Glutamatergic neuron (in vitro differentiated cells): ENCODE data around the gene DLK2. TPM values are rescaled to one million over a fixed set of nuclear protein-coding genes. Genes with fewer than 3 reads are reported as not detected.
"Not testable (repeated sequence)": the region's sequence is repeated elsewhere in the genome, so short reads cannot be mapped to it uniquely, and the experiment has no call there.

Experiments
- DNase-seq: peaks from one replicate; pipeline ENCODE4 v3.0.0; 2022
- H3K27ac Mint-ChIP-seq: one replicate; pipeline ENCODE4 v1.8.0; 2020; ENCODE audit warnings: mild to moderate bottlenecking, mixed read lengths, inconsistent platforms; ENCODE audit not compliant: unreplicated experiment
- H3K27me3 Mint-ChIP-seq: one replicate; pipeline ENCODE4 v1.8.0; 2020; ENCODE audit warnings: mild to moderate bottlenecking, moderate library complexity, mixed read lengths, inconsistent platforms; ENCODE audit not compliant: unreplicated experiment
- H3K36me3 Mint-ChIP-seq: one replicate; pipeline ENCODE4 v1.8.0; 2020; ENCODE audit warnings: mild to moderate bottlenecking, mixed read lengths, inconsistent platforms; ENCODE audit not compliant: unreplicated experiment
- H3K4me1 Mint-ChIP-seq: one replicate; pipeline ENCODE4 v1.8.0; 2020; ENCODE audit warnings: mild to moderate bottlenecking, low read depth, mixed read lengths, inconsistent platforms; ENCODE audit not compliant: unreplicated experiment
- H3K4me3 Mint-ChIP-seq: one replicate; pipeline ENCODE4 v1.8.0; 2020; ENCODE audit warnings: mild to moderate bottlenecking, mixed read lengths, inconsistent platforms; ENCODE audit not compliant: unreplicated experiment
- H3K9me3 Mint-ChIP-seq: one replicate; pipeline ENCODE4 v1.8.0; 2020; ENCODE audit warnings: mild to moderate bottlenecking, moderate library complexity, mixed read lengths, inconsistent platforms; ENCODE audit not compliant: unreplicated experiment
- total RNA-seq: library from RNA; stranded (reverse); fragmentation: NEBNext Ultra II Directional; extraction: Animal tissue kit (Norgen Biotek cat#: 25700); gene quantifications from one replicate; pipeline ENCODE4 v1.2.1, GENCODE V29; 2021; ENCODE audit not compliant: unreplicated experiment
- TF ChIP-seq, protein P1 (sequence below): fragments of 200-600 bp; sonication (generic); IDR thresholded peaks from one replicate; pipeline ENCODE4 v1.5.0; 2021; ENCODE audit not compliant: partially characterized antibody, unreplicated experiment

The DLK2 gene
- total RNA-seq, 1 donor from 2014 or later = 2.2 TPM

DNA sequence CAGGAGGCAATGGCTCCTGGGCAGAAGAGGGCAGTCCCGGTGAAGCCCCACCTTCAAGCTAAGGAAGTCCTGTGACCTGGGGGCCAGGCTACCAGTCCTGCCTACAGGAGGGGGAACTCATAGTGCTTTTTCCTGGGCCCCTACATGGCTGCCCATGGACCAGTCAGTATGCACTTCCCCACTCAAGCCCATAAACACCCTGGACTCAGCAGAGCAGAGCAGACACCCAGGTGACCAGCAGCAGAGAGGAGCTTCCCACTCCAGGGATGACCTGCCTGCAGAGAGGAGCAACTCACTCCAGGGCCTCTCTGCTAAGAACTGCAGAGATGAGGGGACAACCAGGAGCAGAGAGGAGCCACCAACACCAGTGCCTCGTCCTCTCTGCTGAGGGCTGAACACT lies 42.3 kb downstream of the DLK2 start:
- H3K4me3 Mint-ChIP-seq = no peak overlapping the region
- TF ChIP-seq, protein P1, sequence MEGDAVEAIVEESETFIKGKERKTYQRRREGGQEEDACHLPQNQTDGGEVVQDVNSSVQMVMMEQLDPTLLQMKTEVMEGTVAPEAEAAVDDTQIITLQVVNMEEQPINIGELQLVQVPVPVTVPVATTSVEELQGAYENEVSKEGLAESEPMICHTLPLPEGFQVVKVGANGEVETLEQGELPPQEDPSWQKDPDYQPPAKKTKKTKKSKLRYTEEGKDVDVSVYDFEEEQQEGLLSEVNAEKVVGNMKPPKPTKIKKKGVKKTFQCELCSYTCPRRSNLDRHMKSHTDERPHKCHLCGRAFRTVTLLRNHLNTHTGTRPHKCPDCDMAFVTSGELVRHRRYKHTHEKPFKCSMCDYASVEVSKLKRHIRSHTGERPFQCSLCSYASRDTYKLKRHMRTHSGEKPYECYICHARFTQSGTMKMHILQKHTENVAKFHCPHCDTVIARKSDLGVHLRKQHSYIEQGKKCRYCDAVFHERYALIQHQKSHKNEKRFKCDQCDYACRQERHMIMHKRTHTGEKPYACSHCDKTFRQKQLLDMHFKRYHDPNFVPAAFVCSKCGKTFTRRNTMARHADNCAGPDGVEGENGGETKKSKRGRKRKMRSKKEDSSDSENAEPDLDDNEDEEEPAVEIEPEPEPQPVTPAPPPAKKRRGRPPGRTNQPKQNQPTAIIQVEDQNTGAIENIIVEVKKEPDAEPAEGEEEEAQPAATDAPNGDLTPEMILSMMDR = no peak

DNA sequence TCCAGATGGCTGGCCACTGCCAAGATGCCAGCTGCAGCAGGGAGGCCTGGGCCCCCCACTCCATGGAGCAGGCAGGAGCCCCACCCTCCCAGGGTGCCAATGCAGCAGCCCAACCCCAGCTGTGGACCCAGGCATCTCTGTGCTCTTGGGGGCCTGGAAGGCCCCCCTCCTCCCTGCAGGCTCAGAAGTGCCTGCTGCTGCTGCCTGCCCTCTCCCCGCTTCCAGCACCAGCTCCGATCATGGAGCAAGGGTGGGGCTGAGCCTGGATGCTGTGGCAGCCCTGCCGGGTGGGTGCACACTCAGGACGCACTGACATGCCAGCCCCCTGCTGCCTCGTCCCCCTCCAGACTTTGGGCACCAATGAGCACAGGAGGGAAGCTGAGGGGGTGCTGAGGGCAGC lies 42.8 kb downstream of the DLK2 start:
- H3K27me3 Mint-ChIP-seq = peaks cover 1% of the 10 kb centered on the region
- no peak for DNase-seq
- no peaks in the 10 kb centered on the region for H3K4me1 Mint-ChIP-seq
- H3K36me3 Mint-ChIP-seq = peaks cover 4% of the 10 kb centered on the region
- H3K4me3 Mint-ChIP-seq = no peak overlapping the region
- H3K9me3 Mint-ChIP-seq = no peaks in the 10 kb centered on the region
- TF ChIP-seq, protein P1 = no peak
- no peak overlapping the region for H3K27ac Mint-ChIP-seq

More for the DNA sequence above, 42.3 kb downstream of the DLK2 start:
- DNase-seq = no peak
- no peaks in the 10 kb centered on the region for H3K4me1 Mint-ChIP-seq
- H3K27ac Mint-ChIP-seq = no peak overlapping the region
- H3K27me3 Mint-ChIP-seq = peaks cover 1% of the 10 kb centered on the region
- peaks cover 4% of the 10 kb centered on the region for H3K36me3 Mint-ChIP-seq
- no peaks in the 10 kb centered on the region for H3K9me3 Mint-ChIP-seq

DNA sequence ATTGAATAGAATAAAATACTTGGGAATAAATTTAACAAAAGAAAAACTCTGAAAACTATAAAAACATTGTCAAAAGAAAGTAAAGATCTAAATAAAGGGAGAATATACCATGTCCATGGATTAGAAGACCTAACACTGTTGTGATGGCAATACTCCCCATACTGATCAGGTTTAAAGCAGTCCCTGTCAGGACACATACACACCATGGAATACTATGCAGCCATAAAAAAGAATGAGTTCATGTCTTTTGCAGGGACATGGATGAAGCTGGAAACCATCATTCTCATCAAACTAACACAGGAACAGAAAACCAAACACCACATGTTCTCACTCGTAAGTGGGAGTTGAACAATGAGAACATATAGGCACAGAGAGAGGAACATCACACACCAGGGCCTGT lies 44.6 kb downstream of the DLK2 start:
- H3K4me1 Mint-ChIP-seq, H3K36me3 Mint-ChIP-seq, DNase-seq, H3K27me3 Mint-ChIP-seq, H3K27ac Mint-ChIP-seq, H3K9me3 Mint-ChIP-seq, H3K4me3 Mint-ChIP-seq: not testable (repeated sequence)

DNA sequence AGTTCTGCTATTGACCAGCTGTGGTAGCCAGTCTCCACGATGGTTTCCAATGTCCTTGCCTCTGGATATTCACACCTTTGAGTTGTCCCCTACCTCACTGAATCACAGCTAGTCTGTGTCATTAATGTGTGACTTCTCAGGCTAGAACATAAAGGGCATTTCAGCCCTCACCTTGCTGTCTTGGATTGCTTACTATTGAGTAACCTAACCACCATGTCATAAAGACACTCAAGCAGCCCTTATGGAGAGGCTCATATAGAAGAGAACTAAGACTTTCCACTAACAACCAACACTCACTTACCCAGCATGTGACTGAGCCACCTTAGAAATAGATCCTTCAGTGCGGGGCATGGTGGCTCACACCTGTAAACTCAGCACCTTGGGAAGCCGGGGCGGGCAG lies 47.1 kb downstream of the DLK2 start:
- H3K4me1 Mint-ChIP-seq = no peaks in the 10 kb centered on the region
- no peaks in the 10 kb centered on the region for H3K9me3 Mint-ChIP-seq
- H3K27ac Mint-ChIP-seq = no peak overlapping the region
- H3K27me3 Mint-ChIP-seq = peaks cover 4% of the 10 kb centered on the region
- TF ChIP-seq, protein P1 = no peak
- no peak for DNase-seq
- peaks cover 9% of the 10 kb centered on the region for H3K36me3 Mint-ChIP-seq
- no peak overlapping the region for H3K4me3 Mint-ChIP-seq

DNA sequence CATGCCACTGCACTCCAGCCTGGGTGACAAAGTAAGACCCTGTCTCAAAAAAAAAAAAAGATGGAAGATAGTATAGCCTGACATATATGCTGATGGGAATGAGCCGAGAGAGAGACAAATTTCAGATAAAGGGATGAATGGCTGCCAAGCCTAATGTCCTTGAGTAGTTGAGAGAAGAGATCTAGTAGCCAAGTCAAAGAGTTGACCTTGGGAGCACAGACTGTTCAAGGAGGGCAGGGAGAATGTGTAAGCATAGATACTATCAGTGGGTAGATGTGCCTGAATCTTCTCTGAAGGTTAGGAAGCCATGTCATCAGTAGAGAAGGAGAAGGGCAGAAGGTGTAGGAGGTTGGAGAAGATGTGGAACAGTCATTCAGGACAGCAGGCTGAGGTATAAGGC lies 48.1 kb downstream of the DLK2 start:
- no peaks in the 10 kb centered on the region for H3K4me1 Mint-ChIP-seq
- no peak for DNase-seq
- H3K9me3 Mint-ChIP-seq = no peaks in the 10 kb centered on the region
- H3K27ac Mint-ChIP-seq = no peak overlapping the region
- peaks cover 9% of the 10 kb centered on the region for H3K36me3 Mint-ChIP-seq
- peaks cover 4% of the 10 kb centered on the region for H3K27me3 Mint-ChIP-seq
- no peak overlapping the region for H3K4me3 Mint-ChIP-seq
- TF ChIP-seq, protein P1 = no peak

DNA sequence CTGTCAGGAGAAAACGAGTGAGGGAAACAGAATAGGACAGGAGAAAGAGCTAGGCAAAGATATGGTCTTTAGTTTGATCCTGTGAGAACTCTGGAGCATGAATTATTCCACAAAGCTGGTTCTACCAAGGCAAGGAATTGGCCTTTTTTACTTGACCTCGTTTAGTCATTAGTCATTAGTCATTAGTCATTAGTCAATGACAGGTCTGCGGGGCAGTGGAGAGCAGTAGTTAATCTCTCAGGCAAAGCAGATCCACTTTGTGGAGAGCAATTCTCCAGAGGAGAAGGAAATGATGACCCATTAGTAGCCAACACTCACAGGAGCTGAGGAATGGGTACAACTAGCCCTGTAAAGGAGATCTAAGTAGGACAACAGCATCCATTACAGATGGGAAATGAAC lies 50.0 kb downstream of the DLK2 start:
- Mint-ChIP-seq H3K4me1 (no peaks in the 10 kb centered on the region), H3K36me3 (peaks cover 9% of the 10 kb centered on the region), H3K4me3 (no peak overlapping the region), H3K9me3 (no peaks in the 10 kb centered on the region), H3K27ac (peak overlapping the region; percentile 14), H3K27me3 (peaks cover 4% of the 10 kb centered on the region)
- TF ChIP-seq, protein P1 = no peak
- no peak for DNase-seq
